K562 (cell line): ENCODE data around the gene PI4KA. TPM values are rescaled to one million over a fixed set of nuclear protein-coding genes. Genes with fewer than 3 reads are reported as not detected.
A peak's percentile ranks its signal among the peaks of the same experiment; 100 is the strongest.

Source experiments
- ATAC-seq: fragments of 200-7000 bp; cut with Tn5 transposase; 3 replicates; pipeline ENCODE4 v1.9.1; 2020; ENCODE audit warnings: moderate library complexity
- BruUV-seq: library from RNA; stranded (reverse); fragments of 400-500 nt; replicated peaks from 2 replicates; lab custom pipeline; 2021; lab: Mats Ljungman, UMichigan
- CTCF ChIA-PET: fragments of 300-600 bp; formaldehyde crosslinking; extraction: SDS; loops from one replicate; lab custom pipeline; 2021; ENCODE audit warnings: low intra/inter-chr PET ratio; lab: Yijun Ruan, JAX
- POLR2A ChIA-PET: fragments of 300-600, 350-650 bp; sonication (Branson Sonifier 250); formaldehyde crosslinking; extraction: SDS; loops from one replicate; lab custom pipeline; 2021; ENCODE audit warnings: antibody characterized with exemption, inconsistent platforms; lab: Yijun Ruan, JAX
- DNase-seq, 4 experiments: peaks; one replicate each; pipeline versions ENCODE4 v3.0.0 to v3.0.0-alpha.2; 2011 to 2018; ENCODE audit warnings: low spot score in 3 of 4, mixed read lengths in 3 of 4; ENCODE audit errors: extremely low read depth in 1 of 4
- FAIRE-seq: peaks from 2 replicates; lab custom pipeline; 2011; peaks lifted over from hg19 to GRCh38; lab: Jason Lieb, UNC
- H2AFZ ChIP-seq: 2 replicates; pipeline ENCODE4 v1.6.0; 2011; ENCODE audit warnings: low read depth, low read length, control low read depth, inconsistent platforms
- H3K27ac ChIP-seq: fragments of 200-600 bp; 3 replicates; pipeline ENCODE4 v1.8.0; 2011; ENCODE audit warnings: low read depth, mild to moderate bottlenecking, control low read depth, inconsistent platforms, low read length, moderate library complexity, mixed read lengths; ENCODE audit errors: extremely low read depth
- H3K27me3 ChIP-seq, 2 experiments: fragments of 300-600 bp in 1 of 2; 2 replicates in 1 of 2; 3 replicates in 1 of 2; pipeline versions ENCODE4 v1.6.0 to v1.8.0; 2011; ENCODE audit warnings: inconsistent platforms in 2 of 2, low read length in 2 of 2, mild to moderate bottlenecking in 1 of 2, mixed read lengths in 1 of 2, moderate library complexity in 1 of 2; ENCODE audit not compliant: control insufficient read depth in 2 of 2, insufficient read depth in 2 of 2
- H3K36me3 ChIP-seq: fragments of 300-600 bp; 3 replicates; pipeline ENCODE4 v1.8.0; 2011; ENCODE audit warnings: mild to moderate bottlenecking, low read length, inconsistent platforms; ENCODE audit not compliant: control insufficient read depth, insufficient read depth
- H3K4me1 ChIP-seq, 2 experiments: fragments of 200-600 bp in 1 of 2; replicated peaks in 1 of 2; 2 replicates in 1 of 2; 3 replicates in 1 of 2; pipeline versions ENCODE4 v1.5.1 to v1.8.0; 2011; ENCODE audit warnings: inconsistent platforms in 2 of 2, low read length in 2 of 2, mild to moderate bottlenecking in 1 of 2, mixed read lengths in 1 of 2, moderate library complexity in 1 of 2; ENCODE audit not compliant: control insufficient read depth in 2 of 2, insufficient read depth in 2 of 2
- H3K4me2 ChIP-seq: 2 replicates; pipeline ENCODE4 v1.6.1; 2011; ENCODE audit warnings: low read length, control low read depth, inconsistent platforms, mixed read lengths; ENCODE audit not compliant: insufficient read depth
- H3K4me3 ChIP-seq: fragments of 200-600 bp; sonication (generic), shearing (Covaris generic); 2 replicates; pipeline ENCODE4 v1.5.1; 2016; ENCODE audit warnings: control low read depth, inconsistent platforms
- H3K79me2 ChIP-seq: fragments of 200-600 bp; 3 replicates; pipeline ENCODE4 v1.8.0; 2011; ENCODE audit warnings: low read length, inconsistent platforms; ENCODE audit not compliant: control insufficient read depth, insufficient read depth
- H3K9ac ChIP-seq, 2 experiments: 2 replicates each; pipeline versions ENCODE4 v1.6.0 to v1.6.1; 2011; ENCODE audit warnings: low read depth in 2 of 2, low read length in 2 of 2, control low read depth in 1 of 2, inconsistent platforms in 1 of 2, mild to moderate bottlenecking in 1 of 2, mixed read lengths in 1 of 2; ENCODE audit not compliant: insufficient read depth in 1 of 2
- H3K9me1 ChIP-seq: one replicate; pipeline ENCODE4 v1.6.0; 2011; ENCODE audit warnings: inconsistent platforms, mild to moderate bottlenecking, low read length, moderate library complexity; ENCODE audit not compliant: control insufficient read depth, insufficient read depth
- H3K9me3 ChIP-seq: replicated peaks from 2 replicates; pipeline ENCODE4 v1.5.1; 2011; ENCODE audit warnings: low read depth, low read length, inconsistent platforms; ENCODE audit not compliant: control insufficient read depth, insufficient read depth
- H4K20me1 ChIP-seq: replicated peaks from 2 replicates; pipeline ENCODE4 v1.6.1; 2011; ENCODE audit warnings: low read length, inconsistent platforms, mixed read lengths; ENCODE audit not compliant: control insufficient read depth, insufficient read depth
- CHCHD3 ChIP-seq: fragments of 250-450 bp; sonication (Bioruptor Pico); IDR thresholded peaks from 2 replicates; pipeline ENCODE4 v2.1.2; 2022; ENCODE audit warnings: mild to moderate bottlenecking
- HCFC1 ChIP-seq: IDR thresholded peaks from 2 replicates; pipeline ENCODE4 v1.6.1; 2012; ENCODE audit warnings: low read depth, low read length, improper control_type of control experiment
- MAX ChIP-seq: sonication (generic); formaldehyde crosslinking; IDR thresholded peaks from 2 replicates; pipeline ENCODE4 v1.9.0; 2022; ENCODE audit warnings: mild to moderate bottlenecking, missing genetic modification reagents
- TFAM ChIP-seq: fragments of 250-450 bp; sonication (Bioruptor Pico); conservative IDR thresholded peaks from 2 replicates; pipeline ENCODE4 v1.5.0; 2021; ENCODE audit warnings: mild to moderate bottlenecking, moderate library complexity
- THRA ChIP-seq: fragments of 450-650 bp; IDR thresholded peaks from 2 replicates; pipeline ENCODE4 v1.6.1; 2017; ENCODE audit warnings: mild to moderate bottlenecking, moderate library complexity
- ZNF655 ChIP-seq: fragments of 250-450 bp; sonication (Bioruptor Pico); IDR thresholded peaks from 2 replicates; pipeline ENCODE4 v1.5.0; 2021
- WGBS: fragments of 100-300 bp; shearing (Covaris generic); methylation state at CpG from one replicate; pipeline ENCODE4 v1.1.6; 2016; ENCODE audit warnings: low coverage, mixed read lengths; ENCODE audit not compliant: insufficient coverage; ENCODE audit errors: missing lambda C conversion rate; 5-methylcytosine and 5-hydroxymethylcytosine counted together
- in situ Hi-C: fragments of 300-500 bp; cut with MboI; formaldehyde crosslinking; loops from 4 replicates; pipeline ENCODE4 v1.15.0; 2018; ENCODE audit warnings: inconsistent platforms, mixed read lengths
- intact Hi-C: fragments of 100-400 bp; cut with micrococcal nuclease; formaldehyde crosslinking; loops from 2 replicates; pipeline ENCODE4 v1.14.2; 2022
- polyA plus RNA-seq, 8 experiments: library from polyadenylated mRNA; depleted of rRNA in 4 of 8; stranded (reverse) in 5 of 8; unstranded in 3 of 8; fragments of >200 nt; fragmentation: Nextera tagmentation in 2 of 8; fragmentation: Illumina TruSeq in 1 of 8; extraction: Ambion mirVana in 2 of 8; extraction: Trizol in 1 of 8; gene quantifications; 2 replicates each; pipeline versions ENCODE4 v1.2.1 to v1.2.3, GENCODE V29; 2011 to 2014; ENCODE audit warnings: inconsistent platforms in 1 of 8, missing spikeins in 1 of 8
- total RNA-seq, 7 experiments: library from RNA; depleted of rRNA in 6 of 7; stranded (reverse); fragments of >200 nt in 6 of 7; fragmentation: Illumina TruSeq in 2 of 7; extraction: Trizol in 2 of 7; gene quantifications; 2 replicates each; pipeline versions ENCODE4 v1.2.1 to v1.2.3, GENCODE V29; 2011 to 2021; ENCODE audit warnings: low replicate concordance in 1 of 7

Gene PI4KA
- total and polyA plus RNA-seq, 9 of the 15 experiments (the other 6 are each of a cell fraction or from before 2014, with no cell fraction given) = 7.3 to 187 (median 84.7) TPM

- DNase-seq = no peak
- intact Hi-C loops (no loop called here), in situ Hi-C loops (no loop called here)
- H4K20me1 ChIP-seq = peaks cover 5% of the 10 kb centered on the region; the same call in 1 of the 2 replicates
- ChIA-PET CTCF (no interaction called here), POLR2A (interaction anchor here (1.1 to 13.8 kb wide), 8 partner anchors 13 to 46 kb away, joined by 3 to 172 read pairs (median 4); no protein-coding TSS in a partner anchor)
- WGBS = 91% methylated on average over 5 of the region's 5 CpGs
- FAIRE-seq = no peak
- peaks cover 66% of the 10 kb centered on the region for H3K36me3 ChIP-seq
- BruUV-seq = no TSS peak
- no peaks in the 10 kb centered on the region for H3K79me2 ChIP-seq
- TF ChIP-seq ZNF655 (CRISPR knock-in tag) (0 out of 2 replicates have a peak, but pooled peaks have one; percentile 62), THRA (no peak), TFAM (CRISPR knock-in tag) (no peak), MAX (CRISPR knock-in tag) (0 out of 2 replicates have a peak, but pooled peaks have one; percentile 3), CHCHD3 (0 out of 2 replicates have a peak, but pooled peaks have one; percentile 72), HCFC1 (no peak)
- no peak overlapping the region for H3K4me3 ChIP-seq
- H3K9me1 ChIP-seq = no peaks in the 10 kb centered on the region
- no peak overlapping the region for H3K4me2 ChIP-seq
- no peak overlapping the region for H3K9ac ChIP-seq
- no peaks in the 10 kb centered on the region for H3K27me3 ChIP-seq
- H2AFZ ChIP-seq = no peak overlapping the region
- no peak overlapping the region for H3K27ac ChIP-seq
- no peak for ATAC-seq
- H3K4me1 ChIP-seq = no peaks in the 10 kb centered on the region
- no peaks in the 10 kb centered on the region for H3K9me3 ChIP-seq
Measured at GRCh38 chr22:20822240-20822639, 36.4 kb downstream of the PI4KA start.
